Bone marrow (tissue), 2 donors: Measurements from ENCODE around the gene CBR3.
A peak's percentile ranks its signal among the peaks of the same experiment; 100 is the strongest.
"Not testable (repeated sequence)": the region's sequence is repeated elsewhere in the genome, so short reads cannot be mapped to it uniquely, and the experiment has no call there.

Source experiments
- DNase-seq, 2 donors: peaks; one replicate each; lab custom pipeline; 2025; lab: John Stamatoyannopoulos, UW

CBR3 gene

GRCh38 chr21:36117286-36117741 lies 17.6 kb upstream of the CBR3 start:
- no peak for DNase-seq

- no peak for DNase-seq
These were observed 14.5 kb upstream of the CBR3 start for GRCh38 chr21:36120304-36120888.

GRCh38 chr21:36122977-36123376 lies 11.9 kb upstream of the CBR3 start:
- DNase-seq, result no peak

GRCh38 chr21:36124395-36124794 lies 10.5 kb upstream of the CBR3 start:
- DNase-seq, result no peak

- no peak for DNase-seq
These were observed 9.2 kb upstream of the CBR3 start for GRCh38 chr21:36125512-36126207.

GRCh38 chr21:36126208-36126565 lies 8.7 kb upstream of the CBR3 start:
- DNase-seq, result no peak

- no peak for DNase-seq
These were observed 8.2 kb upstream of the CBR3 start for GRCh38 chr21:36126621-36127110.

GRCh38 chr21:36127250-36127904 lies 7.5 kb upstream of the CBR3 start:
- DNase-seq, result no peak

GRCh38 chr21:36127977-36128376 lies 6.9 kb upstream of the CBR3 start:
- no peak for DNase-seq

- no peak for DNase-seq
These were observed 5.7 kb upstream of the CBR3 start for GRCh38 chr21:36129219-36129618.

GRCh38 chr21:36130414-36130762 lies 4.5 kb upstream of the CBR3 start:
- DNase-seq, result not testable (repeated sequence)

GRCh38 chr21:36130839-36131238 lies 4.0 kb upstream of the CBR3 start:
- DNase-seq, result not testable (repeated sequence)

- no peak for DNase-seq
These were observed 2.2 kb upstream of the CBR3 start for GRCh38 chr21:36132696-36133095.

GRCh38 chr21:36135391-36136102 lies 668 bp downstream of the CBR3 start:
- DNase-seq, result peak in 1 of 2 donors; percentile 46

- DNase-seq, result not testable (repeated sequence)
These were observed 4.9 kb downstream of the CBR3 start for GRCh38 chr21:36139791-36140190.

GRCh38 chr21:36141513-36141925 lies 6.6 kb downstream of the CBR3 start:
- peak; percentile 9 to 84 for DNase-seq

GRCh38 chr21:36144233-36144632 lies 9.4 kb downstream of the CBR3 start:
- DNase-seq, result not testable (repeated sequence)

GRCh38 chr21:36145259-36145658 lies 10.4 kb downstream of the CBR3 start:
- no peak for DNase-seq

- DNase-seq, result no peak
These were observed 13.0 kb downstream of the CBR3 start for GRCh38 chr21:36147911-36148310.

- no peak for DNase-seq
These were observed 14.0 kb downstream of the CBR3 start for GRCh38 chr21:36148886-36149285.

GRCh38 chr21:36149788-36150711 lies 15.2 kb downstream of the CBR3 start:
- DNase-seq, result peak; percentile 22 to 86
